Right renal pelvis (tissue), 4 donors: ENCODE results near the gene ZBTB20. TPM values are rescaled to one million over a fixed set of nuclear protein-coding genes. Genes with fewer than 3 reads are reported as not detected.

Source experiments
- DNase-seq, 4 donors: peaks; one replicate each; pipeline ENCODE4 v3.0.0-alpha.2; 2013; ENCODE audit warnings: low read depth in 4 of 4, low spot score in 3 of 4, missing footprints in 1 of 4
- polyA plus RNA-seq, 4 donors: library from polyadenylated mRNA; unstranded; fragments of 120-200 nt; gene quantifications; one replicate each; pipeline ENCODE4 v1.2.1, GENCODE V29; 2013; ENCODE audit not compliant: insufficient read length in 4 of 4

ZBTB20 gene
- polyA plus RNA-seq, 4 donors = 4.5 to 5.3 (median 4.9) TPM

- DNase-seq = no peak
Observed at GRCh38 chr3:114878114-114878839, 268.8 kb downstream of the ZBTB20 start.

- DNase-seq = no peak
Observed at GRCh38 chr3:114877378-114878113, 269.5 kb downstream of the ZBTB20 start.

- DNase-seq = no peak
Observed at GRCh38 chr3:114874522-114874971, 272.5 kb downstream of the ZBTB20 start.

GRCh38 chr3:114873591-114873990, 273.5 kb downstream of the ZBTB20 start:
- no peak for DNase-seq

GRCh38 chr3:114872588-114872987, 274.5 kb downstream of the ZBTB20 start:
- DNase-seq = no peak

GRCh38 chr3:114872050-114872449, 275.0 kb downstream of the ZBTB20 start:
- no peak for DNase-seq

GRCh38 chr3:114867835-114868503, 279.1 kb downstream of the ZBTB20 start:
- no peak for DNase-seq

- no peak for DNase-seq
Observed at GRCh38 chr3:114867359-114867758, 279.7 kb downstream of the ZBTB20 start.

- no peak for DNase-seq
Observed at GRCh38 chr3:114866430-114866829, 280.7 kb downstream of the ZBTB20 start.

- no peak for DNase-seq
Observed at GRCh38 chr3:114864970-114865369, 282.1 kb downstream of the ZBTB20 start.

GRCh38 chr3:114863848-114864247, 283.2 kb downstream of the ZBTB20 start:
- DNase-seq = no peak

GRCh38 chr3:114861666-114862065, 285.4 kb downstream of the ZBTB20 start:
- no peak for DNase-seq

GRCh38 chr3:114860531-114860930, 286.6 kb downstream of the ZBTB20 start:
- no peak for DNase-seq

- DNase-seq = no peak
Observed at GRCh38 chr3:114858329-114858728, 288.8 kb downstream of the ZBTB20 start.

GRCh38 chr3:114857299-114857701, 289.8 kb downstream of the ZBTB20 start:
- no peak for DNase-seq

GRCh38 chr3:114856835-114857234, 290.3 kb downstream of the ZBTB20 start:
- no peak for DNase-seq

GRCh38 chr3:114855839-114856238, 291.2 kb downstream of the ZBTB20 start:
- DNase-seq = no peak

- DNase-seq = no peak
Observed at GRCh38 chr3:114852966-114853365, 294.1 kb downstream of the ZBTB20 start.

GRCh38 chr3:114850898-114851297, 296.2 kb downstream of the ZBTB20 start:
- DNase-seq = no peak

GRCh38 chr3:114848643-114849350, 298.3 kb downstream of the ZBTB20 start:
- DNase-seq = no peak

GRCh38 chr3:114848082-114848481, 299.0 kb downstream of the ZBTB20 start:
- DNase-seq = no peak
